ENCODE data around the gene ZBTB40.

ZBTB40 gene

GRCh38 chr1:22508991-22509390 lies 57.3 kb downstream of the ZBTB40 start:
- DNase-seq, result peak; percentile 39

GRCh38 chr1:22509815-22510214 lies 58.2 kb downstream of the ZBTB40 start:
- no peak for DNase-seq

DNA sequence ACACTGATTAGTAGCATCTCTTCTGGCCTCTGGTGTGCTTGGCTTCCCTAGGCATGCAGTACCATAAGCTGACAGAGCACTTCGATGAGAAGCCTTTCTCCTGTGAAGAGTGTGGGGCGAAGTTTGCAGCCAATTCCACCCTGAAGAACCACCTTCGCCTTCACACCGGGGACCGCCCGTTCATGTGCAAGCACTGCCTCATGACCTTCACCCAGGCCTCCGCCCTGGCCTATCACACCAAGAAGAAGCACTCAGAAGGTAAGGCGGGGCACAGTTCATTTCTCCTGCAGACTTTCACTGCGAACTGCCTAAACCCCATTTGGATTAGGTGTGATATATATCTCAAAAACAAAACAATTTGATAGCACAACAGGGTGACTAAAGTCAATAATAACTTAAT lies 61.2 kb downstream of the ZBTB40 start:
- DNase-seq, result no peak

GRCh38 chr1:22516906-22517571 lies 65.4 kb downstream of the ZBTB40 start:
- DNase-seq, result no peak

DNA sequence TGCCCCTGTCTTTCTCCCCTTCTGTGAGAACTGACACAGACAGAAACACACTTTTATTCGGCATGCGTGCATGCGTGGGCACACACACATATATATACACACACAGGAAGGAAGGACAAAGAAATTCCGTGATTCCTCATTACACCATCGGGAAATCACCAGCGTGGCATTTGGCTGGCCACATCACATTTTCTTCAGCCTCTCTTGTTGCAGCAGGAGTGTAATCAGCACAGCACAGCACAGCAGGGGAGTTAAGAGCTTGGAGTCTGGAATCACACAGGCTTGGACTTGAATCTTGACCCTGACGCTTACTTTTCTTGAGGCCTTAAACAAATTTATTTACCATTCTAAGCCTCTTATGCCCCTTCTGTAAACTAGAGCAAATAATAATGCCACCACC lies 66.3 kb downstream of the ZBTB40 start:
- DNase-seq, result no peak

DNA sequence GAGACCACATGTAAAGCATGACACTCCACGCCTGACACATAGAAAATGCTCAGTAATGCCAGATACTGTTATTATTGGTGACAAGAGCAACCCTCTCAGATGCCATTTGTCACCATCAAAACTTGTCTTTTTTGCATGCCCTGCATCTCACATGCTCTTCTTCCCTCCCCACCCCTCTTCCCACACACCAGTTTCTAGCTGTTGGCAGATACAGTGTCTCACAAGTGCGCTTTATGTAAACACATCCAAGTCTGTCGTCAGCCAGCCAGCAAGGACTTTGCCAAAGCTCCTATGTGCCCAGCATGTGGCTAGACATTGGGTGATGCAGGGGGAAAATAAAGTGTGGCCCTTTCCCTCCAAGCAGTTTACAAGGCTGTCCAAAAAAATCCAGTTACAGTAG lies 66.7 kb downstream of the ZBTB40 start:
- DNase-seq, result no peak

DNA sequence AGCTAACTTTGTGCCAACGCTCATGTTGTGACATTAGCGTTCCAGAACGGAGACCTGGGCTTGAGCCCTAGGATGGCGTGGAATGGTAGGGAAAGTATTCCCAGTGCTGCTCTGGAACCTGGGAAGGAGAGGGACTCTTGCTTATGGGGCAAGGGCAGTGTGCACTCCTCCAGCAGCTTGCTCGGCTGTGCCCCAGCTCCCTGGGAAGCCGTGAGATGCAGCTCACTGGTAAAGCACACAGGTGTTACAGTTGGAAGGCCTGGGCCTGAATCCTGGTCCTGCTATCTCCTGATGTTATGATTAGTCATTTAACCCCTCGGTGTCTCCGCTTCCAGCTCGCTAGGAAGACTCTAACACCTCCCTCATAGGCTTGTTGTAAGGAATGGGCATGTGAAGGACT lies 69.2 kb downstream of the ZBTB40 start:
- DNase-seq, result no peak

DNA sequence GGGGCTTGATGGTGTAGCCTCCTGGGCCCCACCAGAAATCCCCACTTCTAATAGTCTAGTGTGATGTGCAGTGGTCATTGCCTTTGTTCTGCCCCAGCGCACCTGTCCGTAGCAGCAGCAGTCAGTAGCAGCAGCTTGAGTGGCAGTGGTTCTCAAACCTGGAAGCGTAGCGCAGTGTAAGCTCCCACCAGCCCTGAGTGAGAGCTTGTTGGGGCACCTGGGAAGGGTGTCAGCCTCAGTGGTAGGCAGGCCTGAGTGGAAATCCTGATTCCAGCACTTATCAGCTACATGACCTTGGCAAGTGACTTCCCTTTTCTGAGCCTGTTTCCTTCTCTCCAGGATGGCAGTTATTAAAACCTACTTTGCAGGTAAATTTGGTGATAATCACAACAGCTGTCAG lies 70.0 kb downstream of the ZBTB40 start:
- DNase-seq, result no peak

- DNase-seq, result no peak
Measured at GRCh38 chr1:22522221-22522743, 70.6 kb downstream of the ZBTB40 start.

DNA sequence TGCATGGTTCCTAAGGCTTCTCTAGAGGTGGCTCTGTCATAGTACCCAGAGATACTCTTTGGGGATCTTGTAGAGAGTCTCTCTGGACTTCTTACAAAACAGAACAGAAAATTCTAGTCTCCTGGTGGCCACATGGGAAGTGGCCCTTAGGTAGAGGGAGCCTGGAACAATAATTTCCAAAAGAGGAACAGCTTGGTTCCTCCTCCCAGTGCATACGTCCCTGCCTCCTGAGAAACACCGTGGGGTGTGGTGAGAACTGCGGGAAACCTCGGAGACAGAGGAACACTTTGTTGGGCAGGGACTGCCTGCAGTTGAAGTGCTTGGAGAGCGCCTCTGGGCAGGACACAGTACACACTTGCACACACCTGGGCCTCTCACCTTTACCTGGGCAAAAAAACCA lies 72.8 kb downstream of the ZBTB40 start:
- DNase-seq, result no peak

GRCh38 chr1:22525211-22525610 lies 73.6 kb downstream of the ZBTB40 start:
- DNase-seq, result no peak

DNA sequence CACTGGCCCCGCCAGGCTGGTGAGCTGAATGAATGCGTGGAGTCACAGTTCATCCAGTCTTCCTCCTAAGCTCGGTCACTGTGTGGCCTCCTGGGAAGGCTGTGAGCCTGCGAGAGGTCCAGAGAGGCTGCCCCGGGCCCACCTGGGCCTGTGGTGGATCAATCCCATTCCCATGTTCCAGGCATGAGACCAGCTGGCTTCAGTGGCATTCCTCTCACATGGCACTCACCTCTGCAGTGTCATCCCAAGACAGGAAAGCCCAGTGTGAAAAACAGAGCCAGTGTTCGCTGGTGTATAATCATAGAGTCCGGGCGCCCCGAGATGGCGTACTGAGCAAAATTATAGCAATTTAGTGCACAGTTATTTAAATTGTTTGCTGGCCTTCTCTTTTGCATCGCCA lies 74.0 kb downstream of the ZBTB40 start:
- DNase-seq, result no peak

- no peak for DNase-seq
Measured at GRCh38 chr1:22526098-22526497, 74.4 kb downstream of the ZBTB40 start.

- DNase-seq, result no peak
Measured at GRCh38 chr1:22526677-22527076, 75.0 kb downstream of the ZBTB40 start.

DNA sequence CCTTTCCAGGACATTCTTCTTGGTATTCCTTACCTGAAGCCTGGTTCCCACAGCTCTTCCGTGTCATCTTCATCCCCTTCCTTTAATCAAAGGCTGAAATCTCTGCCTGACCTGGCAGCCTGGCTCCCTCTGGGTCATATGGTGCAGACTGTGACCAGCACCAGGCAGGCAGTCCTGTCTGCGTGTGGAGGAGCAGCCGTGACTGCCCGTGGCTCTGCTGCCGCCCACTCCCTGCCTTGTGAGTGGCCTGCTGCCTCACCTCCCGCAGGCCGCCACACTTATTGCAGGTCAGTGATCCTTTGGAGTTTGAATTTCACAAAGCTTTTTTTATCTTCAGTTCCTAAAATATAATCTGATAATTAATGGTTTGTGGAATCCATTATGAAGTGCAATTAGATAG lies 75.5 kb downstream of the ZBTB40 start:
- no peak for DNase-seq

DNA sequence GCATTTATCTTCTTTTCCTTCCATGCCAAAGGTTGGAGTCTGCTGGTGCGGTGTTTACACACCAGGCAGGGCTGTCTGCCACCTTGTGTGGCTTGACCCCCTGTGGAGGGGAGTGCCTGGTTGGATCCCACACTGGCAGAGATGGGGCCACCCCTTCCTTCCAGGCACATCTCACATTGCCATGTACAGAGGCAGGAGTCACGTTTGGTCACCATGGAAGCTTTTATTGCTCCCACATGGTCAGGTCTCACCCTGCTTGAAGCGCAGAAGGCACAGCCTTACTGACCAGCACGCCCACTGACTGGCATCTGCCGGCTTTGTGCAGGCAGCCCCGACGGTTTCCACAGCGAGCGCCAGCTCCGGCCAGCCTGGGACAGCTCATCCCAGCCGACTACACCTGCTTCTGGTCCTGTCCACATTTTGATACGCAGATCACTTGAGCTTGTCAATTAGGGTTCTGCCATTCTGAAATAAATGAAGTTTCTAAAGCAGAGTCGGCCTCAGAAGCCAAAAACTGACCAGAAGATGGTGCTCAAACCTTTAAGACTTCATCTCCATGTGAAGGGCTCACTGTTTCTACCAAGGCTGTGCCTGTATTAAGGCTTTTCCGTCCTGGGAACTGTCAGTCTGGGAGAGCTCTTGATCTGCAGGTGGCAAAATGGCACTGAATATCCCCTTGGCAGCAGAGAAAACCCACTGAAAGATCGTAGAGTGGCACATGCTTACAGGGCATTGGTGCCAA lies 76.1 kb downstream of the ZBTB40 start:
- DNase-seq, result peak; percentile 30

DNA sequence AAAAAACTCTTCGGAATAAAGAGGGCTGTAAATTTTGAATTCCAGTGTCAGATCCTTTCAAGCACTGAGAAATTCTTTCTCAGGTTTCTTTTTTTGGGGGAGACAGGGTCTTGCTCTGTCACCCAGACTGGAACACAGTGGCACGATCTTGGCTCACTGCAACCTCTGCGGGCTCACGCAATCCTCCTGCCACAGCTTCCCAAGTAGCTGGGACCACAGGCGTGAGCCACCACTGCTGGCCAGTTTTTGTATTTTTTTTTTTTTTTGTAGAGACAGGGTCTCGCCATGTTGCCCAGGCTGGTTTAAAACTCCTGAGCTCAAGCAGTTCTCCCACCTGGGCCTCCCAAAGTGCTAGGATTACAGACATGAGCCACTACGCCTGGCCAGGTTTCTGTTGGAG lies 76.8 kb downstream of the ZBTB40 start:
- no peak for DNase-seq

- no peak for DNase-seq
Measured at GRCh38 chr1:22529901-22530621, 78.4 kb downstream of the ZBTB40 start.

GRCh38 chr1:22530715-22531114 lies 79.1 kb downstream of the ZBTB40 start:
- no peak for DNase-seq

- no peak for DNase-seq
Measured at GRCh38 chr1:22531251-22531650, 79.6 kb downstream of the ZBTB40 start.

- DNase-seq, result no peak
Measured at GRCh38 chr1:22533244-22533895, 81.7 kb downstream of the ZBTB40 start.

- no peak for DNase-seq
Measured at GRCh38 chr1:22534951-22535350, 83.3 kb downstream of the ZBTB40 start.

- DNase-seq, result no peak
Measured at GRCh38 chr1:22535399-22535798, 83.7 kb downstream of the ZBTB40 start.

Measured in NCI-H2171 treated with DMSO at 0.1 percent for 48 hours (cell line).